Keratinocyte (primary cell): Measurements from ENCODE around the gene TIMM29.

Experiments used
- CTCF ChIP-seq, 3 experiments: IDR thresholded peaks in 1 of 3; conservative IDR thresholded peaks in 1 of 3; optimal IDR thresholded peaks in 1 of 3; 2 replicates in 2 of 3; 3 replicates in 1 of 3; pipeline versions ENCODE3 to v1.5.1; 2011; ENCODE audit warnings: low read length in 3 of 3, mild to moderate bottlenecking in 3 of 3, moderate library complexity in 2 of 3, control low read depth in 1 of 3, inconsistent platforms in 1 of 3; ENCODE audit not compliant: insufficient read depth in 2 of 3; ENCODE audit errors: extremely low read depth in 1 of 3
- EZH2 ChIP-seq: IDR thresholded peaks from one replicate; pipeline ENCODE4 v1.6.1; 2012; ENCODE audit warnings: inconsistent platforms, mild to moderate bottlenecking, low read length, moderate library complexity

DNA sequence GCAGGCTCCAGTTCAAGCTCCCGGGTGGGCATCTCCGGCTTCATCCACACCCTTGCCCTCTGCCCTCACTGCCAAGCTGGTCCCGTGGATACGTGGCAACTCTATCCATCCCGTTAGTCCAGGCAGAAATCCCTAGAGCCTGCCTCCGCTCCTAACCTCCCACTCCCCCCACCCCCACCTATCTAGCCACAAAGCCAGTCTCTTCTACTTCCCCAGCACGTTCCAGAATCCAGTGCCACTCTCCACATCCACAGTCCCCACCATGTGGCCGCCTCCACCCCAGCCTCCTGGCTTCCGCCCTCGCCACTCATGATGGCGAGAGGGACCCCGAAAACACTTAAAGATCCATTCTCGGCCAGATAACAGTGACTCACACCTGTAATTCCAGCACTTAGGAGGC is 4.0 kb upstream of the TIMM29 start:
- no peak for TF ChIP-seq CTCF (optimal IDR thresholded peaks at IDR 0.05 in 1 of 3, IDR thresholded peaks at IDR 0.05 in 1 of 3, conservative IDR thresholded peaks at IDR 0.05 in 1 of 3; ENCODE audit: extremely low read depth in 1 of 3, insufficient read depth in 2 of 3, low read length in 3 of 3)
- no peak for TF ChIP-seq EZH2
